Transverse colon (tissue), 4 donors: ENCODE measurements around the gene KRTAP1-3. TPM values are rescaled to one million over a fixed set of nuclear protein-coding genes. Genes with fewer than 3 reads are reported as not detected.

Experiments used
- DNase-seq: peaks from one replicate; pipeline ENCODE4 v3.0.0-alpha.2; 2019
- H3K27ac ChIP-seq, 4 donors: fragments of 200-600 bp; sonication (generic); 2 replicates each; pipeline ENCODE4 v1.5.1; 2016 to 2018; ENCODE audit warnings: inconsistent platforms in 4 of 4
- H3K27me3 ChIP-seq: fragments of 200-600 bp; sonication (generic); 2 replicates; pipeline ENCODE4 v1.5.1; 2017; ENCODE audit warnings: inconsistent platforms
- H3K36me3 ChIP-seq, 4 donors: fragments of 200-600 bp; sonication (generic); 2 replicates each; pipeline ENCODE4 v1.5.1; 2017 to 2019; ENCODE audit warnings: inconsistent platforms in 4 of 4
- H3K4me1 ChIP-seq, 4 donors: fragments of 200-600 bp; sonication (generic); 2 replicates each; pipeline ENCODE4 v1.5.1; 2017 to 2020; ENCODE audit warnings: inconsistent platforms in 4 of 4
- H3K4me3 ChIP-seq, 4 donors: fragments of 200-600 bp; sonication (generic); 1 replicate in 1 of 4; 2 replicates in 3 of 4; pipeline versions ENCODE4 v1.5.1 to v1.6.1; 2017 to 2019; ENCODE audit warnings: inconsistent platforms in 4 of 4
- H3K9me3 ChIP-seq, 2 donors: fragments of 200-600 bp; sonication (generic); 2 replicates each; pipeline ENCODE4 v1.5.1; 2017 to 2019; ENCODE audit warnings: inconsistent platforms in 2 of 2
- EP300 ChIP-seq: sonication (generic); formaldehyde crosslinking; IDR thresholded peaks from one replicate; pipeline ENCODE4 v1.6.1; 2017; ENCODE audit warnings: antibody characterized with exemption, low read depth
- POLR2A ChIP-seq: fragments of 450-650 bp; IDR thresholded peaks from one replicate; pipeline ENCODE4 v1.6.1; 2016; ENCODE audit warnings: antibody characterized with exemption, mild to moderate bottlenecking, moderate library complexity
- POLR2AphosphoS5 ChIP-seq, 3 donors: sonication (generic); formaldehyde crosslinking; IDR thresholded peaks; one replicate each; pipeline ENCODE4 v1.6.1; 2016; ENCODE audit warnings: antibody characterized with exemption in 3 of 3
- WGBS, 2 donors: methylation state at CpG; one replicate each; pipeline ENCODE4 v1.1.5; 2018; ENCODE audit warnings: low coverage in 1 of 2; 5-methylcytosine and 5-hydroxymethylcytosine counted together
- in situ Hi-C, 4 donors: fragments of 200-750 bp; cut with MboI; loops; one replicate each; pipeline versions ENCODE4 v1.15.0 to v1.15.1; 2017; ENCODE audit warnings: low sequenced_read_pairs in 3 of 4, low pct_ligation_motif_present in 1 of 4, low pct_unique_long_range_greater_than_20kb in 1 of 4
- intact Hi-C: fragments of 100-400 bp; cut with DNase I; formaldehyde crosslinking; loops from one replicate; pipeline ENCODE4 v1.15.1; 2023; ENCODE audit warnings: low total_unique reads
- total RNA-seq, 4 donors: library from RNA; depleted of rRNA; stranded (reverse); fragments of >200 nt; gene quantifications; one replicate each; pipeline ENCODE4 v1.1.0, GENCODE V29; 2016
- TF ChIP-seq, protein P1 (sequence below), 5 experiments: fragments of 200-600 bp in 3 of 5; fragments of 450-650 bp in 2 of 5; sonication (generic) in 3 of 5; IDR thresholded peaks; 1 replicate in 2 of 5; 2 replicates in 3 of 5; pipeline ENCODE4 v1.5.1; 2016 to 2017; ENCODE audit warnings: antibody characterized with exemption in 5 of 5, inconsistent platforms in 3 of 5, mild to moderate bottlenecking in 2 of 5, moderate library complexity in 1 of 5

Gene KRTAP1-3
- total RNA-seq, 4 donors from 2014 or later, result not detected

DNA sequence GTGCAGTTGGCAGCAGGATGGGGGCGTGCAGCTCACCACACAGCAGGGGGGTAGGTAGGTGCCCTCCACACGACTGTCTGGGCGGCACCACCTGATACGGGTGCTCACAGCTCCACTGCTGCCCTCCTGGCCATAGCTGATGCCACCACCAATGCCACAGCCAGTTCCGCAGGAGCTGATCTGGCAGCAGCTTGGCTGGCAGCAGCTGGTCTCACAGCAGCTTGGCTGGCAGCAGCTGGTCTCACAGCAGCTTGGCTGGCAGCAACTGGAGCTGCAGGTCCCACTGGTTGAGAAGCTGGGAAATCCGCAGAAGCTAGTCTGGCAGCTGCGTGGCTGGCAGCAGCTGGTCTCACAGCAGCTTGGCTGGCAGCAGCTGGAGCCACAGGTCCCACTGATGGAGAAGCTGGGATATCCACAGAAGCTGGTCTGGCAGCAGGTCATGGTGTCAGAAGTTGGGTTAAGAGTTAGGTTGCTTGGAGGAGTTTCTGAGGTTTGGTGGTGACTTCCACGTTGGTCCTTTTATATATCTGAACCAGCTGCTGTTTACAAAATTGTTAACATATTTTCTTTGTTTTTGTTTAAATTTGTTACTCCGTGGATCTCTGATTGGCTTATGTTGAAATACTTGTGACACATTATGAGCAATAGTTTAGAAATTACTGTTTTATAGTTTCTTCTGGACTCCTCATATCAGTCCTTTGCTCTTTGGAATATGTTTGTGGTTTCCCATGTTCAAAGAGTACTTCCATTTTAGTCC lies 7.8 kb downstream of the KRTAP1-3 start, which contains the start of gene KRTAP1-5:
Gene KRTAP1-5, minus strand, starts transcription at position 494 of the 757 bp plus-strand sequence. Its CDS starts 53 bp downstream, at position 441.
- WGBS, 2 donors, result 46 to 76% methylated on average over 2 to 8 of the region's 9 CpGs
- intact Hi-C loops, result no loop called here

DNA sequence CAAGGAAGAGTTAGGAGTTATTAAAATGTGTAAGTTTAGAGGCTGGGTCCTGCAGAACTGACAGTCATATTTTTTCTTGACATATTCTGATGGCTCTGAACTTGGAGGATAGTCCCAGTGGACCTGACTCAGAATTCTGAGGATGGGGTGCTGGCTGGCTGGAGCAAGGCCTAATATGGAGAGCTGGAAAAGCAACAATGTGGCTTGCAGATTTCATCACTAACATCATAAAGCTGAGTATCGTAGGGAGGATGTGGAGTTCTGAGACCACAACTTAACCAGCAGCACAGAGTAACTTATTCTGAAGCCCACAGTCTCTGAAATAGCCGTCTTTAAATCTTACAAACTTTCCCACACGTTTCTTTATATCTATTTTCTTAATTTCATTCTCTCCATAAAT lies 10.0 kb downstream of the KRTAP1-3 start:
- WGBS, 2 donors, result 73 to 81% methylated on average over 3 of the region's 3 CpGs
- intact Hi-C loops, result no loop called here
- Histone ChIP-seq H3K27ac (no peak overlapping the region), H3K9me3 (no peaks in the 10 kb centered on the region), H3K4me3 (no peak overlapping the region), H3K36me3 (no peaks in the 10 kb centered on the region), H3K4me1 (no peaks in the 10 kb centered on the region), H3K27me3 (no peaks in the 10 kb centered on the region)
- DNase-seq, result no peak
- no peak for TF ChIP-seq POLR2A
- in situ Hi-C loops, result no loop called here

More for the DNA sequence above, 7.8 kb downstream of the KRTAP1-3 start, which contains the start of gene KRTAP1-5:
- Histone ChIP-seq H3K36me3 (no peaks in the 10 kb centered on the region), H3K4me3 (no peak within 1 kb of the TSS), H3K4me1 (no peaks in the 10 kb centered on the region), H3K9me3 (no peaks in the 10 kb centered on the region), H3K27ac (no peak within 1 kb of the TSS), H3K27me3 (peaks cover 3% of the 10 kb centered on the region)
- no peak for TF ChIP-seq POLR2AphosphoS5 (IDR thresholded peaks at IDR 0.05)
- TF ChIP-seq, protein P1, sequence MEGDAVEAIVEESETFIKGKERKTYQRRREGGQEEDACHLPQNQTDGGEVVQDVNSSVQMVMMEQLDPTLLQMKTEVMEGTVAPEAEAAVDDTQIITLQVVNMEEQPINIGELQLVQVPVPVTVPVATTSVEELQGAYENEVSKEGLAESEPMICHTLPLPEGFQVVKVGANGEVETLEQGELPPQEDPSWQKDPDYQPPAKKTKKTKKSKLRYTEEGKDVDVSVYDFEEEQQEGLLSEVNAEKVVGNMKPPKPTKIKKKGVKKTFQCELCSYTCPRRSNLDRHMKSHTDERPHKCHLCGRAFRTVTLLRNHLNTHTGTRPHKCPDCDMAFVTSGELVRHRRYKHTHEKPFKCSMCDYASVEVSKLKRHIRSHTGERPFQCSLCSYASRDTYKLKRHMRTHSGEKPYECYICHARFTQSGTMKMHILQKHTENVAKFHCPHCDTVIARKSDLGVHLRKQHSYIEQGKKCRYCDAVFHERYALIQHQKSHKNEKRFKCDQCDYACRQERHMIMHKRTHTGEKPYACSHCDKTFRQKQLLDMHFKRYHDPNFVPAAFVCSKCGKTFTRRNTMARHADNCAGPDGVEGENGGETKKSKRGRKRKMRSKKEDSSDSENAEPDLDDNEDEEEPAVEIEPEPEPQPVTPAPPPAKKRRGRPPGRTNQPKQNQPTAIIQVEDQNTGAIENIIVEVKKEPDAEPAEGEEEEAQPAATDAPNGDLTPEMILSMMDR (IDR thresholded peaks at IDR 0.05), result no peak
- no peak for TF ChIP-seq EP300
- no peak for DNase-seq
- in situ Hi-C loops, result no loop called here

DNA sequence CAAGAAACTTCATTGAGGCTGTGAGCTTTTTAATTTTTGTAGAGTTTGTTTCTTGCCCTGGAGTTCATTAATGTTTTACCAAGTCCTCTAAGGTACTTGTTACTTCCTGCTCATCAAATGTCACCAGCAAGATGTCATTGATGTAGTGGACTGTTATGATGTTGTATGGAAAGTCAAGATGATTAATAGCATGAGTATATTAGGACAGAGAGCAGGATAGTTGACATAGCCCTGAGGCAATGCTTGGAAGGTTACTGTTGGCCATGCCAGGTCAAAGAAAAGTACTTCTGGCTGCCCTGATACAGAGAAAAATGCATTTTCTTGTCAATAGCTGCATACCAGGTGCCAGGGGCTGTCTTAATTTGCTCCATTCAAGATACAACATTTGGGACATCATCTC lies 14.3 kb downstream of the KRTAP1-3 start:
- Histone ChIP-seq H3K4me3 (no peak overlapping the region), H3K27ac (no peak overlapping the region), H3K4me1 (no peaks in the 10 kb centered on the region), H3K9me3 (no peaks in the 10 kb centered on the region), H3K36me3 (no peaks in the 10 kb centered on the region), H3K27me3 (no peaks in the 10 kb centered on the region)
- intact Hi-C loops, result no loop called here
- in situ Hi-C loops, result no loop called here
- TF ChIP-seq POLR2AphosphoS5 (IDR thresholded peaks at IDR 0.05), result no peak
- no peak for TF ChIP-seq EP300
- TF ChIP-seq, protein P1 (IDR thresholded peaks at IDR 0.05), result no peak
- TF ChIP-seq POLR2A, result no peak
- no peak for DNase-seq

DNA sequence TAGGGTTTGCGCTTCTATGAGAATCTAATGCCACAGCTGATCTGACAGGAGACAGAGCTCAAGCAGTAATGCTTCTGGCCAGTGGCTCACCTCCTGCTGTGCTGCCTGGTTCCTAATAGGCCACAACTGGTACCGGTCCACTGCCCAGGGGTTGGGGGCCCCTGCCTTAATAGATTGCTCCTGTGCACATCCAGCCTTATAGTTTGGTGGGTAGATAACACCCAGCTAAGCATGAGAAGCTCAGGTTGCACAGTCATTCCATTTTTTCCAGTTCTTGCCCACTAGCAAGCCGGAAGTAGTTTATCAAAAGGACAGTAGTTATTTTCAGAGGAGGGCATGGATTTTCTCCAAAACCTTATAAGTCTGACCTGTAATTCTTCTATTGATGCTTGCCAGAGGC lies 15.3 kb downstream of the KRTAP1-3 start:
- no peak overlapping the region for H3K4me3 ChIP-seq
- no peak overlapping the region for H3K27ac ChIP-seq
- in situ Hi-C loops (no loop called here), intact Hi-C loops (no loop called here)
- H3K27me3 ChIP-seq, result no peaks in the 10 kb centered on the region
- no peaks in the 10 kb centered on the region for H3K36me3 ChIP-seq
- 97 to 100% methylated on average over 1 to 3 of the region's 3 CpGs for WGBS, 2 donors
- no peak for DNase-seq
- no peak for TF ChIP-seq POLR2A
- TF ChIP-seq EP300, result no peak
- TF ChIP-seq POLR2AphosphoS5 (IDR thresholded peaks at IDR 0.05), result no peak
- TF ChIP-seq, protein P1 (IDR thresholded peaks at IDR 0.05), result no peak
- H3K9me3 ChIP-seq, result no peaks in the 10 kb centered on the region
- H3K4me1 ChIP-seq, result no peaks in the 10 kb centered on the region

DNA sequence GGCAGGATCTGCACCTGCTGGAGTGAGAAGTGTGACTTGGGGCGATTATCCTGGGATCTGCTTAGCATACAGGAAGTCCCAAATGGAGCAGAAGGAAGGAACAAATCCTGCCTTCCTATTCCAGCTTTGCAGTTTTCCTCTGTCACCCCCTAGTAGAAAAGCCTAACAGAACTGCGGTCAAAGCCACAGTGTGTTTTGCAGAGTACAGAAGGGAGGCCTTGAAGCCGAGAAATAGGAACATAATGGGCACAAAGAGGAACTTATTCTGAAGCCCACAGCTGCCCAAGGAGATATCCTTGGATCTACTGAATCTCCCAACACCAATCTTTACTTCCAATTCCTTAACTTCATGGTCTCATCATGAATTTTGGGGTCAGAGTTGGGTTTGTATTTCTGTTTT lies 16.1 kb downstream of the KRTAP1-3 start:
- in situ Hi-C loops, result no loop called here
- H3K9me3 ChIP-seq, result no peaks in the 10 kb centered on the region
- H3K27ac ChIP-seq, result no peak overlapping the region
- TF ChIP-seq, protein P1 (IDR thresholded peaks at IDR 0.05), result no peak
- TF ChIP-seq POLR2AphosphoS5 (IDR thresholded peaks at IDR 0.05), result no peak
- no peak for DNase-seq
- H3K4me3 ChIP-seq, result no peak overlapping the region
- no peaks in the 10 kb centered on the region for H3K27me3 ChIP-seq
- no peaks in the 10 kb centered on the region for H3K4me1 ChIP-seq
- H3K36me3 ChIP-seq, result no peaks in the 10 kb centered on the region
- intact Hi-C loops, result no loop called here
- 43 to 78% methylated on average over 1 to 3 of the region's 3 CpGs for WGBS, 2 donors
